Hepatocyte (in vitro differentiated cells): ENCODE data around the gene TMEM39B. TPM values are rescaled to one million over a fixed set of nuclear protein-coding genes. Genes with fewer than 3 reads are reported as not detected.
"Not testable (repeated sequence)": the region's sequence is repeated elsewhere in the genome, so short reads cannot be mapped to it uniquely, and the experiment has no call there.

ENCODE experiments used
- DNase-seq: peaks from one replicate; pipeline ENCODE4 v3.0.0-alpha.2; 2016; ENCODE audit warnings: low spot score
- H2AFZ ChIP-seq: fragments of 200-600 bp; sonication (generic); 2 replicates; pipeline ENCODE4 v1.6.0; 2016; ENCODE audit warnings: antibody characterized with exemption, mild to moderate bottlenecking
- H3K27ac ChIP-seq: fragments of 200-600 bp; sonication (generic); 2 replicates; pipeline ENCODE4 v1.5.1; 2016; ENCODE audit warnings: mild to moderate bottlenecking
- H3K27me3 ChIP-seq: fragments of 200-600 bp; sonication (generic); 2 replicates; pipeline ENCODE4 v1.6.1; 2016
- H3K36me3 ChIP-seq: fragments of 200-600 bp; sonication (generic); replicated peaks from 2 replicates; pipeline ENCODE4 v1.5.1; 2016; ENCODE audit warnings: low read depth; ENCODE audit not compliant: insufficient read depth
- H3K4me1 ChIP-seq: fragments of 200-600 bp; sonication (generic); 2 replicates; pipeline ENCODE4 v1.5.1; 2016; ENCODE audit warnings: mild to moderate bottlenecking, moderate library complexity; ENCODE audit not compliant: insufficient read depth
- H3K4me2 ChIP-seq: fragments of 200-600 bp; sonication (generic); 2 replicates; pipeline ENCODE4 v1.6.0; 2016
- H3K4me3 ChIP-seq: fragments of 200-600 bp; sonication (generic); 2 replicates; pipeline ENCODE4 v1.5.1; 2016; ENCODE audit warnings: mild to moderate bottlenecking
- H3K79me2 ChIP-seq: fragments of 200-600 bp; sonication (generic); 2 replicates; pipeline ENCODE4 v1.6.0; 2017; ENCODE audit warnings: mild to moderate bottlenecking
- H3K9me2 ChIP-seq: fragments of 200-600 bp; sonication (generic); replicated peaks from 2 replicates; pipeline ENCODE4 v1.6.0; 2017; ENCODE audit warnings: mild to moderate bottlenecking; ENCODE audit not compliant: insufficient read depth
- H3K9me3 ChIP-seq: fragments of 200-600 bp; sonication (generic); 2 replicates; pipeline ENCODE4 v1.5.1; 2016; ENCODE audit warnings: low read depth, mild to moderate bottlenecking
- H4K20me1 ChIP-seq: fragments of 200-600 bp; sonication (generic); 2 replicates; pipeline ENCODE4 v1.6.0; 2016; ENCODE audit warnings: mild to moderate bottlenecking; ENCODE audit not compliant: insufficient read depth, poor library complexity, severe bottlenecking
- EZH2 ChIP-seq: fragments of 200-600 bp; sonication (generic); IDR thresholded peaks from 2 replicates; pipeline ENCODE4 v1.6.1; 2016; ENCODE audit warnings: antibody characterized with exemption, mild to moderate bottlenecking, borderline replicate concordance
- EZH2phosphoT487 ChIP-seq: fragments of 200-600 bp; sonication (generic); IDR thresholded peaks from one replicate; pipeline ENCODE4 v1.6.1; 2018; ENCODE audit warnings: antibody characterized with exemption, mild to moderate bottlenecking, low read depth, moderate library complexity; ENCODE audit not compliant: unreplicated experiment, severe bottlenecking
- WGBS: methylation state at CpG from one replicate; pipeline ENCODE4 v1.1.6; 2016; ENCODE audit warnings: low lambda C conversion rate; ENCODE audit errors: missing lambda C conversion rate; 5-methylcytosine and 5-hydroxymethylcytosine counted together
- polyA plus RNA-seq: library from polyadenylated mRNA; unstranded; fragments of >200 nt; fragmentation: Nextera tagmentation; extraction: Ambion mirVana; gene quantifications from 2 replicates; pipeline ENCODE4 v1.2.1, GENCODE V29; 2016
- total RNA-seq: library from RNA; depleted of rRNA; stranded (reverse); fragments of >200 nt; gene quantifications from 2 replicates; pipeline ENCODE4 v1.2.3, GENCODE V29; 2014
- TF ChIP-seq, protein P1 (sequence below): fragments of 200-600 bp; sonication (generic); IDR thresholded peaks from 2 replicates; pipeline ENCODE4 v1.5.1; 2016; ENCODE audit warnings: antibody characterized with exemption, mild to moderate bottlenecking; ENCODE audit not compliant: poor library complexity

The TMEM39B gene
- total and polyA plus RNA-seq, 2 experiments from 2014 or later: 3.9 to 5.1 TPM

GRCh38 chr1:32074841-32075240 lies 2.1 kb downstream of the TMEM39B start:
- Histone ChIP-seq H3K79me2 (peaks cover 11% of the 10 kb centered on the region), H3K4me2 (no peak overlapping the region), H3K4me3 (no peak overlapping the region), H3K9me2 (no peaks in the 10 kb centered on the region), H3K36me3 (no peaks in the 10 kb centered on the region), H3K9me3 (no peaks in the 10 kb centered on the region), H2AFZ (no peak overlapping the region), H3K27me3 (no peaks in the 10 kb centered on the region), H3K27ac (no peak overlapping the region), H3K4me1 (peaks cover 4% of the 10 kb centered on the region), H4K20me1 (no peaks in the 10 kb centered on the region)
- WGBS: 94% methylated on average over 9 of the region's 9 CpGs
- DNase-seq: no peak
- TF ChIP-seq, protein P1, sequence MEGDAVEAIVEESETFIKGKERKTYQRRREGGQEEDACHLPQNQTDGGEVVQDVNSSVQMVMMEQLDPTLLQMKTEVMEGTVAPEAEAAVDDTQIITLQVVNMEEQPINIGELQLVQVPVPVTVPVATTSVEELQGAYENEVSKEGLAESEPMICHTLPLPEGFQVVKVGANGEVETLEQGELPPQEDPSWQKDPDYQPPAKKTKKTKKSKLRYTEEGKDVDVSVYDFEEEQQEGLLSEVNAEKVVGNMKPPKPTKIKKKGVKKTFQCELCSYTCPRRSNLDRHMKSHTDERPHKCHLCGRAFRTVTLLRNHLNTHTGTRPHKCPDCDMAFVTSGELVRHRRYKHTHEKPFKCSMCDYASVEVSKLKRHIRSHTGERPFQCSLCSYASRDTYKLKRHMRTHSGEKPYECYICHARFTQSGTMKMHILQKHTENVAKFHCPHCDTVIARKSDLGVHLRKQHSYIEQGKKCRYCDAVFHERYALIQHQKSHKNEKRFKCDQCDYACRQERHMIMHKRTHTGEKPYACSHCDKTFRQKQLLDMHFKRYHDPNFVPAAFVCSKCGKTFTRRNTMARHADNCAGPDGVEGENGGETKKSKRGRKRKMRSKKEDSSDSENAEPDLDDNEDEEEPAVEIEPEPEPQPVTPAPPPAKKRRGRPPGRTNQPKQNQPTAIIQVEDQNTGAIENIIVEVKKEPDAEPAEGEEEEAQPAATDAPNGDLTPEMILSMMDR: no peak
- TF ChIP-seq EZH2: no peak
- no peak for TF ChIP-seq EZH2phosphoT487

DNA sequence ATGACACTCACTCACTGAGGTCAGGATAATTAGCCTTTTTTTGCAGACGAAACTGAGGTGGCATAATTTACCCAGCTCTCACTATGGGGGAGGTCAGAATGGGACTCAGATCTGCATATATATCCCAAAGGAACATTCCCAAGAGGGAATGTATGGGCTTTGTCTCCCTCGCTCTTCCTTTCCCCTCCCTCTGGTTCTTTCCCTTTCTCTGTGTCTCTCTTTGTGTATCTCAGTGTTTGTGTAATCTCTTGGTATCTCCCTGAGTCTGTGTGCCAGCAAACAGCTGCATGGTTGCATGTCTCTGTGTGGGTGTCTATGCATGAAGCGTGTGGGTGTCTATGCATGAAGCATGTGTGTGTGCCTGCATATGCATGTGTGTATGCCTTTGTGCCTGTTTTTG lies 4.7 kb downstream of the TMEM39B start:
- WGBS: 80% methylated on average over 3 of the region's 3 CpGs

DNA sequence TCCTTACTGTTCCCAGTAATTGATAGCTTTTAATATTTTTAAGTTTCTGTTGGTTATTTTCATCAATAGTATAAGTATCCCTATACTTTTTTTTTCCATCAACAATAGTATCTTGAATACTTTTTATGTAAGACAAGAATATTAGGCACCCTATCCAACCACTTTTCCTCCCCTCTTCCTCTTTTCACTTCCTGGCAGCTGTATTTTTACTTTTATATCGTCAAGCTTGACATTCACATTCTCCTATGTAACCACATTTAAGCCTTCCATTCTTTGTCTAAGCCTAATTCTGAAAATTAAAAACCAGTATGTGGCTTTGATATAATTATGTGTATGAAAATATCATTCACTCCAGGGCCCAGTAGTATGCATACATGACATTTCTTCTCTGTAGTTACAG lies 9.3 kb downstream of the TMEM39B start:
- Histone ChIP-seq H4K20me1 (no peaks in the 10 kb centered on the region), H3K4me2 (no peak overlapping the region), H3K27ac (no peak overlapping the region), H3K36me3 (peaks cover 4% of the 10 kb centered on the region), H2AFZ (no peak overlapping the region), H3K79me2 (no peaks in the 10 kb centered on the region), H3K9me3 (no peaks in the 10 kb centered on the region), H3K4me3 (no peak overlapping the region), H3K27me3 (no peaks in the 10 kb centered on the region), H3K9me2 (no peaks in the 10 kb centered on the region), H3K4me1 (no peaks in the 10 kb centered on the region)
- TF ChIP-seq EZH2phosphoT487 (no peak), EZH2 (no peak)
- TF ChIP-seq, protein P1: no peak
- DNase-seq: no peak
- WGBS: 100% methylated on average over 1 of the region's 1 CpG

More for the DNA sequence above, 4.7 kb downstream of the TMEM39B start:
- Histone ChIP-seq H3K9me3 (no peaks in the 10 kb centered on the region), H3K4me3 (no peak overlapping the region), H3K27me3 (no peaks in the 10 kb centered on the region), H2AFZ (no peak overlapping the region), H3K4me1 (no peaks in the 10 kb centered on the region), H3K36me3 (no peaks in the 10 kb centered on the region), H4K20me1 (no peaks in the 10 kb centered on the region), H3K27ac (no peak overlapping the region), H3K79me2 (peaks cover 11% of the 10 kb centered on the region), H3K9me2 (no peaks in the 10 kb centered on the region), H3K4me2 (no peak overlapping the region)
- TF ChIP-seq, protein P1: no peak
- TF ChIP-seq EZH2phosphoT487 (no peak), EZH2 (no peak)
- DNase-seq: no peak

GRCh38 chr1:32086381-32086780 lies 13.6 kb downstream of the TMEM39B start:
- 91% methylated on average over 2 of the region's 2 CpGs for WGBS
- not testable (repeated sequence) for H3K9me3 ChIP-seq

More at GRCh38 chr1:32086381-32086780, 13.6 kb downstream of the TMEM39B start:
- not testable (repeated sequence) for H4K20me1 ChIP-seq, H3K27ac ChIP-seq, H3K4me2 ChIP-seq, H3K4me3 ChIP-seq, H3K79me2 ChIP-seq, H3K36me3 ChIP-seq, H3K9me2 ChIP-seq, H3K27me3 ChIP-seq, DNase-seq, H3K4me1 ChIP-seq, H2AFZ ChIP-seq
